GM23338 (cell line): ENCODE results near the gene OAS1. TPM values are rescaled to one million over a fixed set of nuclear protein-coding genes. Genes with fewer than 3 reads are reported as not detected.
"Not testable (repeated sequence)": the region's sequence is repeated elsewhere in the genome, so short reads cannot be mapped to it uniquely, and the experiment has no call there.

Experiments
- ATAC-seq: fragments of 200-7000 bp; cut with Tn5 transposase; 3 replicates; pipeline ENCODE4 v1.9.1; 2020
- DNase-seq: peaks from one replicate; pipeline ENCODE4 v3.0.0-alpha.2; 2015; ENCODE audit warnings: low spot score
- H2AFZ ChIP-seq: fragments of 200-600 bp; sonication (generic); 2 replicates; pipeline ENCODE4 v1.8.0; 2016; ENCODE audit warnings: antibody characterized with exemption, mild to moderate bottlenecking, moderate library complexity
- H3F3A ChIP-seq: fragments of 200-600 bp; sonication (generic); replicated peaks from 2 replicates; pipeline ENCODE4 v1.8.0; 2017; ENCODE audit warnings: antibody characterized with exemption, mixed run types, low read depth
- H3K27ac ChIP-seq: fragments of 200-600 bp; sonication (generic); 2 replicates; pipeline ENCODE4 v1.6.1; 2016; ENCODE audit warnings: low read depth
- H3K27me3 ChIP-seq: fragments of 200-600 bp; sonication (generic); 2 replicates; pipeline ENCODE4 v1.8.0; 2016; ENCODE audit warnings: mild to moderate bottlenecking, mixed run types, moderate library complexity; ENCODE audit not compliant: insufficient read depth
- H3K36me3 ChIP-seq: fragments of 200-600 bp; sonication (generic); 2 replicates; pipeline ENCODE4 v1.8.0; 2016; ENCODE audit warnings: mild to moderate bottlenecking; ENCODE audit not compliant: insufficient read depth
- H3K4me1 ChIP-seq: fragments of 200-600 bp; sonication (generic); 2 replicates; pipeline ENCODE4 v1.8.0; 2016; ENCODE audit warnings: mild to moderate bottlenecking, moderate library complexity; ENCODE audit not compliant: insufficient read depth
- H3K4me2 ChIP-seq: fragments of 200-600 bp; sonication (generic); 2 replicates; pipeline ENCODE4 v1.7.1; 2017; ENCODE audit warnings: mixed run types
- H3K4me3 ChIP-seq: fragments of 200-600 bp; sonication (generic); 2 replicates; pipeline ENCODE4 v1.6.1; 2016; ENCODE audit warnings: mixed run types
- H3K79me2 ChIP-seq: fragments of 200-600 bp; sonication (generic); replicated peaks from 2 replicates; pipeline ENCODE4 v1.8.0; 2017; ENCODE audit warnings: mild to moderate bottlenecking; ENCODE audit not compliant: insufficient read depth
- H3K9me2 ChIP-seq: fragments of 200-600 bp; sonication (generic); 2 replicates; pipeline ENCODE4 v1.8.0; 2017; ENCODE audit not compliant: insufficient read depth
- H4K20me1 ChIP-seq: fragments of 200-600 bp; sonication (generic); replicated peaks from 2 replicates; pipeline ENCODE4 v1.8.0; 2017; ENCODE audit warnings: mild to moderate bottlenecking; ENCODE audit not compliant: insufficient read depth
- H3K27ac Mint-ChIP-seq: 2 replicates; pipeline ENCODE4 v1.8.0; 2020; ENCODE audit warnings: inconsistent platforms, mild to moderate bottlenecking, moderate library complexity, mixed read lengths
- H3K27me3 Mint-ChIP-seq: 3 replicates; pipeline ENCODE4 v1.8.0; 2022; ENCODE audit warnings: low read depth, mild to moderate bottlenecking, moderate library complexity, mixed read lengths, inconsistent platforms; ENCODE audit not compliant: insufficient read depth, poor library complexity
- H3K36me3 Mint-ChIP-seq: 3 replicates; pipeline ENCODE4 v1.8.0; 2021; ENCODE audit warnings: low read depth, mild to moderate bottlenecking, inconsistent platforms, moderate library complexity, mixed read lengths
- H3K4me1 Mint-ChIP-seq: 3 replicates; pipeline ENCODE4 v1.8.0; 2020; ENCODE audit warnings: mild to moderate bottlenecking, inconsistent platforms, mixed read lengths
- H3K4me3 Mint-ChIP-seq: 3 replicates; pipeline ENCODE4 v1.8.0; 2021; ENCODE audit warnings: moderate library complexity, mild to moderate bottlenecking, inconsistent platforms, mixed read lengths
- H3K9me3 Mint-ChIP-seq: 3 replicates; pipeline ENCODE4 v1.8.0; 2020; ENCODE audit warnings: moderate library complexity, mild to moderate bottlenecking, inconsistent platforms, mixed read lengths
- CREB1 ChIP-seq: fragments of 250-450 bp; sonication (Bioruptor Pico); IDR thresholded peaks from 2 replicates; pipeline ENCODE4 v1.5.0; 2020; ENCODE audit warnings: low read depth, mild to moderate bottlenecking, moderate library complexity
- CTCF ChIP-seq, 2 experiments: fragments of 200-600 bp in 1 of 2; sonication (generic) in 1 of 2; conservative IDR thresholded peaks; 2 replicates each; pipeline versions ENCODE4 v1.5.1 to v1.6.1; 2016 to 2017; ENCODE audit warnings: antibody characterized with exemption in 2 of 2, low read depth in 2 of 2, mild to moderate bottlenecking in 2 of 2, moderate library complexity in 1 of 2
- ETS1 ChIP-seq: IDR thresholded peaks from 2 replicates; pipeline ENCODE4 v1.6.1; 2016; ENCODE audit warnings: antibody characterized with exemption
- EZH2 ChIP-seq: fragments of 200-600 bp; sonication (generic); IDR thresholded peaks from one replicate; pipeline ENCODE4 v1.8.0; 2017; ENCODE audit warnings: antibody characterized with exemption, mild to moderate bottlenecking, low read depth; ENCODE audit not compliant: unreplicated experiment
- EZH2phosphoT487 ChIP-seq: fragments of 200-600 bp; sonication (generic); IDR thresholded peaks from one replicate; pipeline ENCODE4 v1.8.1; 2018; ENCODE audit warnings: antibody characterized with exemption; ENCODE audit not compliant: unreplicated experiment
- JUNB ChIP-seq: IDR thresholded peaks from one replicate; pipeline ENCODE4 v1.6.1; 2016; ENCODE audit warnings: antibody characterized with exemption; ENCODE audit not compliant: unreplicated experiment
- NANOG ChIP-seq: IDR thresholded peaks from 2 replicates; pipeline ENCODE4 v1.6.1; 2016; ENCODE audit warnings: antibody characterized with exemption, borderline replicate concordance
- POLR2AphosphoS5 ChIP-seq: IDR thresholded peaks from 2 replicates; pipeline ENCODE4 v1.6.1; 2016; ENCODE audit warnings: antibody characterized with exemption, low read depth
- REST ChIP-seq: IDR thresholded peaks from one replicate; pipeline ENCODE4 v1.6.1; 2018; ENCODE audit warnings: antibody characterized with exemption; ENCODE audit not compliant: unreplicated experiment
- STAT1 ChIP-seq: IDR thresholded peaks from one replicate; pipeline ENCODE4 v1.6.1; 2016; ENCODE audit warnings: antibody characterized with exemption; ENCODE audit not compliant: unreplicated experiment
- polyA plus RNA-seq: library from polyadenylated mRNA; unstranded; fragments of >200 nt; fragmentation: Nextera tagmentation; extraction: Ambion mirVana; gene quantifications from 2 replicates; pipeline ENCODE4 v1.2.1, GENCODE V29; 2016
- total RNA-seq: library from RNA; depleted of rRNA; stranded (reverse); fragments of >200 nt; shearing (Covaris generic); gene quantifications from 2 replicates; pipeline ENCODE4 v1.2.3, GENCODE V29; 2014

The OAS1 gene
- total and polyA plus RNA-seq, 2 experiments from 2014 or later, result not detected

- H3F3A ChIP-seq, H3K79me2 ChIP-seq, H3K4me3 ChIP-seq, H3K4me2 ChIP-seq, H3K27me3 ChIP-seq, H3K9me2 ChIP-seq, DNase-seq, H3K27ac ChIP-seq, ATAC-seq, H3K4me1 Mint-ChIP-seq, H3K4me1 ChIP-seq, H4K20me1 ChIP-seq, H3K4me3 Mint-ChIP-seq, H3K27ac Mint-ChIP-seq, H3K27me3 Mint-ChIP-seq, H2AFZ ChIP-seq, H3K36me3 ChIP-seq: not testable (repeated sequence)
- Mint-ChIP-seq H3K9me3 (peaks cover 44% of the 10 kb centered on the region), H3K36me3 (peaks cover 16% of the 10 kb centered on the region)
Measured at GRCh38 chr12:112957125-112957524, 50.4 kb downstream of the OAS1 start.

- no peak overlapping the region for H2AFZ ChIP-seq
- H3K4me3 ChIP-seq, result no peak overlapping the region
- H4K20me1 ChIP-seq, result no peaks in the 10 kb centered on the region
- Mint-ChIP-seq H3K4me1 (no peaks in the 10 kb centered on the region), H3K27me3 (peaks cover 2% of the 10 kb centered on the region), H3K9me3 (peaks cover 44% of the 10 kb centered on the region), H3K27ac (no peak overlapping the region), H3K36me3 (peaks cover 16% of the 10 kb centered on the region), H3K4me3 (no peak overlapping the region)
- H3K4me2 ChIP-seq, result no peak overlapping the region
- H3K36me3 ChIP-seq, result peaks cover 6% of the 10 kb centered on the region; the same call in 1 of the 2 replicates
- H3K9me2 ChIP-seq, result no peaks in the 10 kb centered on the region
- H3F3A ChIP-seq, result no peaks in the 10 kb centered on the region
- H3K79me2 ChIP-seq, result no peaks in the 10 kb centered on the region
- no peak overlapping the region for H3K27ac ChIP-seq
- no peaks in the 10 kb centered on the region for H3K4me1 ChIP-seq
- no peaks in the 10 kb centered on the region for H3K27me3 ChIP-seq
- DNase-seq, result no peak
- ATAC-seq, result no peak
- no peak for TF ChIP-seq STAT1
- TF ChIP-seq EZH2, result no peak
- no peak for TF ChIP-seq ETS1
- TF ChIP-seq POLR2AphosphoS5, result no peak
- TF ChIP-seq CTCF (conservative IDR thresholded peaks at IDR 0.05; ENCODE audit: low read depth in 2 of 2), result no peak
- TF ChIP-seq JUNB, result no peak
- TF ChIP-seq CREB1 (CRISPR knock-in tag), result no peak
- TF ChIP-seq EZH2phosphoT487, result no peak
- no peak for TF ChIP-seq REST
- TF ChIP-seq NANOG, result no peak
Measured at GRCh38 chr12:112961074-112961473, 54.3 kb downstream of the OAS1 start.
